CD4-positive, alpha-beta T cell treated with Interleukin-6 for 4 hours (primary cell): ENCODE data around the gene CUL7.

ENCODE experiments used
- DNase-seq: peaks from one replicate; pipeline ENCODE4 v3.0.0-alpha.2; 2020; ENCODE audit warnings: mixed read lengths

CUL7 gene

DNA sequence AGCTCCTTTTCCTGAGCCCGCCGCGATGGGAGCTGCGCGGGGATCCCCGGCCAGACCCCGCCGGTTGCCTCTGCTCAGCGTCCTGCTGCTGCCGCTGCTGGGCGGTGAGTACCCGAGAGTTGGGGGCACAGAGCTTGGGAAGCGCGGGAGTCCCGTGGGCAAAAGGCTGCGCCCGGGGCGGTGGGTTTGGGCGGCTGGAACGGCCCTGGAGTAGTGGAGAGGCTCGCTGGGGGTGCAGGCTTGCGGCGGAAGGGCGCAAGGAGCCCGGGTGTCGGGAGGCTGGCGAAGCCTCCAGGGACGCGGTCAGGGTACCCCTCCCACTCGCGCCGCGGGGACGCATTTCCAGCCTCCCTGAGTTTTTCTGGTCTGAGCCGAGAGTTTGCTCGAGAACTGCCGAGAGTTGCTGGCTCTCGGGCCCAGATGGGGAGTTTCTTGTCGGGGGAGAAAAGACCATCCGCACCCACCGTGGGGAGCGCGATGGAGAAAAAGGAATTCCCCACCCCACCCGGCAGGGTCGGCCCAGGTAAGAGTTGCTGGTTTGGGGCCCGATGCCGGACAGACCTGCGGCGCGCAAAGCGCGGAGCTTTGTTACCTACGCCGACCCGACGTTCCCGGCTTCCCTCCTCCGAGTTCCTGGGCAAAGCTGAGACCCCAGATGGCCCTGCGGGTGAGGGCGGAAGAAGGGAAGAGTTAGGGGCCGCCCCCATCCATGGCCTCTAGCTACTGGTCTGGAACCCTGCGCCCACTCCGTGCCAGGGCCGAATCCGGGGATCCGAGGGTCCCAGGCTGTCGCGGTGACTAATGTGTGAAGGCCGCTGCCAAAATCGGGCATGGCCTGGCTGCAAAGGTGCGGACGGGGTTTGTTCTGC lies 23.0 kb upstream of the CUL7 start:
- DNase-seq: no peak

DNA sequence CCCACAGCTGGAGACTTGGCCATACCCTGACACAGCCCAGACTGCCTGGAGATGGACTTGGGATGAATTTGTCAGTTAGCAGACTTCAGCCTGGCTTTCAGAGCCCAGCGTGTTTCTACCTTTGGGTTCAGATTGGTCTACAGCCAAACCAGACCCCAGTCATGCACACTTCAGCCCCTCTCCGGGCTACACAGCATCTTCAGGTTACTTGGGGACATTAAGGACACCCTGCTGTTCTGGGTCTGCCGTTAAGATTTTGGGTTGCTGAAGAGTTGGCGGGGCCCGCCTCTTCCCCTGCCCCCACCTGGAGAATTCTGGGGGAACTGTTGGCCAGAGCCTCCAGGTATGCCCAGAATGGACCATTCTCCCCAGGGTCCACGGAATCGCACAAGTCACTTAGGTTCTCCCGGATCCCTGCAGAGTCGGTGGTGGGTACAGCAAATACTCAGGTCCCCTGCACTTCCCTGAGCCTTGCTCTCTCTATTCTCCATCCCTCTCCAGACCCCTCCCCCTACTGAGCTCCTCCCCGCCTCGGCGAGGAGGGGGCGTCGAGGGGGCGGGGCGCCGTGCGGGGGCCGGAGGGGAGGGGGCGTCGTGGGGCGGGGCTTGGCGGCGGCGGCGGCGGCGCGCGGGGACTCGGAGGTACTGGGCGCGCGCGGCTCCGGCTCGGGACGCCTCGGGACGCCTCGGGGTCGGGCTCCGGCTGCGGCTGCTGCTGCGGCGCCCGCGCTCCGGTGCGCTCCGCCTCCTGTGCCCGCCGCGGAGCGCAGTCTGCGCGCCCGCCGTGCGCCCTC lies 22.2 kb upstream of the CUL7 start, which contains the start of gene PTK7:
TSS of gene PTK7 (plus strand) at position 645 of the 794 bp plus-strand sequence. CDS start 175 bp downstream, outside the sequence.
- peak; percentile 48 for DNase-seq

DNA sequence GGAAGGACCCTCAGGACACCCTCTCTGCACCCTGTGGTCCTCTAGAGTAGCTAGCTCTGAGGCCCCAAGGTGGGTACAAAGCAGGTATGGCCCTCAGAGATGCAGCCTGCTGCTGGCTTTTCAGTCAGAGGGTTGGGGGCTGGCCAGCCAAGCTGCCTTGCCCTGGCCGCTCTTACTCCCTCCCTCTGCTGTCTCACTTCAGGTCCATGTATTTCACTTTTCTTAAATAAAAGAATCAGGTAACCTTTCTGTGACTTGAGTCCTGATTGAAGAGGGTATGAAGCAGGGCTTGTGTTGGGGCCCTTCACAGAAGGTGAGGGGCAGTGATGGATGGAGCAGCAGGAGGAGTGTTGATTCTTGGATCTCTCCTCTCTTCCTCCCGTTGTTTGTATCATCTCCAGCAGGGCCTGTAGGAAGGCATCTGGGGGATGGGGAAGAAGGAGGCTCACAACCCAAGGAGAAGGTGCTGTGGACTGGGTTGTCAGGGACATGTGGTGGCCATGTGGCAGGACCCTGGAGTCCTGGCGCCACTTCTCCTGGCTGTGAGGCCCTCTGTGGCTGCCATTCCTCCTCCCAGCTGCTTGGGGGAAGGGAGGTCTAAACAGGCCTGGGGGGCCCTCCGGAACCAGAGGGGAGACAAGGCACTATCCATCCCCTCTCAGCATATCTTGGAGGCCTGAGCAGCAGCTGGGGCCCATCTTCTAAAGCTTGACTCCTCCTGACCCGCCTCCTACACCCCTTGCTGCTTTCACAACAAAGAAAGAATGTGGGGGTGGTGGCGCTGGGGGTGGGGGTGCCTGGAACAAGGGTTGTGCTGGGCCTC lies 21.4 kb upstream of the CUL7 start:
- no peak for DNase-seq

DNA sequence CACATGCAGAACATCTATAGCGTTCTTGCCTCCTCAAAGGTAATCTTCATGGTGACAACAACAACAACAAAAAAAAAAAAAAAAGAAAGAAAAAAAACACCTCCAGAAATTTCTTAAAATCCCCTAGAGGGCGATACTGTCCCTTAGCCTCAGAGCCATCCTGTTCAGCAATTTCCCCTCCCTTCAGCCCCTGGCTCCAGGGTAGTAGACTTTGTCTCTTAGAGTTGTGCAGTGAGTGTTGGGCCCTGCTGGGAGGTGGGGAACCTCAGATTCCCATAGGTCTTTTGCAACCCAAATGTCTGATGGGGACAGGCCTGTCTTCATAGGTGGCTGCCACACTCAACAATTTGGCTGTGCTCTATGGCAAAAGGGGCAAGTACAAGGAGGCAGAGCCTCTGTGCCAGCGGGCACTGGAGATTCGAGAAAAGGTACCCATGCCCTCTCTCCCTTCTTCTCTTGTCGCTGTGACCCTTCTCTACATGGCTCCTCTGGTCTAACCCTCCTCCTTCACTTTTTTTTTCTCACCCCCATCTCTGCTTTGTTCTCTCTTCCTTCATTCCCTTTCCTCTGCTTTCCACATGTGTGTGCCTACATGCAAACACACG lies 16.5 kb upstream of the CUL7 start:
- DNase-seq: no peak

DNA sequence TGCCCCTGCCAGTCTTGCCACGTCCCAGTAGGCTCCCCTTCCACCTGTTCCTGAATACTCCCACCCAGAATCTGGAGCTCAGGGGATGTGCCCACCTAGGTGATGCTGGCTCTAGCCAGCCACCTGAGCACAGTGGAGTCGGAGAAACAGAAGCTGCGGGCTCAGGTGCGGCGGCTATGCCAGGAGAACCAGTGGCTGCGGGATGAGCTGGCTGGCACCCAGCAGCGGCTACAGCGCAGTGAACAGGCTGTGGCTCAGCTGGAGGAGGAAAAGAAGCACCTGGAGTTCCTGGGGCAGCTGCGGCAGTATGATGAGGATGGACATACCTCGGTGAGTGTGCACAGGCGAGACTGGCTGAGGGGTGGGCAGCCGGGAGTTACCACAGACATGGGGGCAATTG lies 9.2 kb upstream of the CUL7 start:
- no peak for DNase-seq

DNA sequence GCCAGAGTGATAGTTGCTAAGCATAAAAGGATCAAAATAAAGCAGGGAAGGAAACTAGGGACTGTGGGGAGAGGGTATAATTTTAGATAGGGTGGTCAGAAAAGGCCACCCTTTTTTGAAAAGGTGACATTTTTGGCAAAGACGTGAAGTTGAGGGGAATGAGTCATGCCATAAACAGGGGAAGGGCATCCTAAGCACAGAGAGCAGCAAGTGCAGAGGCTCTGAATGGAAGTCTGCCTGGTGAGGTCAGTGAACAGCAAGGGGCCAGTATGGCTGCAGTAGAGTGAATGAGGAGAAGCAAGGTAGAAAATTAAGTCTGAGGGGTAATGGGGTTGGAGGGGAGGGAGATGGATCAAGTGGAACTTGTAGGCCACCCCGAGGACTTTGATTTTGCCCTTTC lies 8.2 kb upstream of the CUL7 start:
- DNase-seq: no peak

DNA sequence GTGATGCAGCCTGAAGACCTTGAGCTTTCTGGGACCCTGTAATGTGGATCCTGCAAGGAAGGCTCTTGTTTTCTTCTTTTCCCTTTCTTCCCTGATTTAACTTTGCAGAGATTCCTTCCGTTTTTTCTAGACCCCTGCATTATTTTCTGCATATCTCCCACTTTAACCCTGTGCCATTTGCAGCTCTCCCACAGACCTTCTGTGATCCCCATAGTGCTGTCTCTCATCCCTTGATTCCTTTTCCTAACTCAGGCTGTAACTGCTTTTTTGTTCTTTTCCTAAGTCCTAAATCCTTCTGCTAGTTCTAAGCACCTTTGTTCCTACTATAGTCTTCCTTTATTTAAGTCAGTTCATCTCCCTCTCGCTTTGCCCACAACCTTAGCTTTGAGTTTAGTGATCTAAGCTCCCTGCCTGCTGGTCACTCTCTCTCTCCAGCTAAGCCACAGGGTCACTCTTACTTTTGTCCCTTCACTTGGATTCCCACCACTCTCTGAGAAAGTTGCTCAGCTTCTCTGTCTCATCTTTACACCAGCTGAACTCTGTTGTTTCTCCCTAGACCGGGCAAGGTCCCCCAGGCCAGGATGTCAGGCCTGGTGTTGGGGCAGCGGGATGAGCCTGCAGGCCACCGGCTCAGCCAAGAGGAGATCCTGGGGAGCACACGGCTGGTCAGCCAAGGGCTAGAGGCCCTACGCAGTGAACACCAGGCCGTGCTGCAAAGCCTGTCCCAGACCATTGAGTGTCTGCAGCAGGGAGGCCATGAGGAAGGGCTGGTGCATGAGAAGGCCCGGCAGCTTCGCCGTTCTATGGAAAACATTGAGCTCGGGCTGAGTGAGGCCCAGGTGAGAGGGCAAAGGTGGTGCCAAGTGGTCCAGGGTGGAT lies 7.3 kb upstream of the CUL7 start:
- DNase-seq: no peak

DNA sequence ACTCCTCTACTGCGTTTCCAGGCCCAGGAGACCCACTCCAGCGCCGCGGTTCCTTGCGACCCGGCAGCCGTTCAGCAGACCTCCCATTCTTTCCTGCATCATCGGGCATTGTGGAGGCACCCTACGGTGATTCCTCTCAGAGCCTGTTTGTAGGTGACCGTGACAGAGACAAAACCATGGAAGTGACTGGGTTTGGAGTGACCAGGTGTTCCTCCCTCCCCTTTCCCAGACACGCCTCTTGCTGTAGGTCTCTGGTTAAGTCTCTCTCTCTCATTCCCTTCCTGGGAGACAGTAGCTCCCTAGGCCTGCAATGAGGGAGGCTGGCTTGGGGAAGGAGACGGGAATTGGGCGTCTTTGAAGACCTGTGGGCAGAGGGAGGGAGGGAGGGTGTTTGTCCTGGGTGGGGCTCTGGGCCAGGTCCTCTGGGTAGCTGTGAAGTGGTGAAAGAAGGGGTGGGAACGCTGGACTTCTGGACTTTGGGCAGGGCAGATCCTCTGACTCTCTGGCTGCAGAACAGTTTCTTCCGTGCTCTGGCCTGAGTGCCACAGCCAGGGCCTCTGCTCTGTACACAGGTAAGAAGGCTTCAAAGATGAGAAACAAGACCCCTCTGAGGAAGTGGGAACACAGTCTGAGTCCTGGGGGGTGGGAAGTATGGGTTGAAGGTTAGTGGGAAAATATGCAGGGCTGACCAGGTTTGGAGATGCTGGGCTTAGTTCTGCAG lies 6.5 kb upstream of the CUL7 start:
- DNase-seq: no peak

DNA sequence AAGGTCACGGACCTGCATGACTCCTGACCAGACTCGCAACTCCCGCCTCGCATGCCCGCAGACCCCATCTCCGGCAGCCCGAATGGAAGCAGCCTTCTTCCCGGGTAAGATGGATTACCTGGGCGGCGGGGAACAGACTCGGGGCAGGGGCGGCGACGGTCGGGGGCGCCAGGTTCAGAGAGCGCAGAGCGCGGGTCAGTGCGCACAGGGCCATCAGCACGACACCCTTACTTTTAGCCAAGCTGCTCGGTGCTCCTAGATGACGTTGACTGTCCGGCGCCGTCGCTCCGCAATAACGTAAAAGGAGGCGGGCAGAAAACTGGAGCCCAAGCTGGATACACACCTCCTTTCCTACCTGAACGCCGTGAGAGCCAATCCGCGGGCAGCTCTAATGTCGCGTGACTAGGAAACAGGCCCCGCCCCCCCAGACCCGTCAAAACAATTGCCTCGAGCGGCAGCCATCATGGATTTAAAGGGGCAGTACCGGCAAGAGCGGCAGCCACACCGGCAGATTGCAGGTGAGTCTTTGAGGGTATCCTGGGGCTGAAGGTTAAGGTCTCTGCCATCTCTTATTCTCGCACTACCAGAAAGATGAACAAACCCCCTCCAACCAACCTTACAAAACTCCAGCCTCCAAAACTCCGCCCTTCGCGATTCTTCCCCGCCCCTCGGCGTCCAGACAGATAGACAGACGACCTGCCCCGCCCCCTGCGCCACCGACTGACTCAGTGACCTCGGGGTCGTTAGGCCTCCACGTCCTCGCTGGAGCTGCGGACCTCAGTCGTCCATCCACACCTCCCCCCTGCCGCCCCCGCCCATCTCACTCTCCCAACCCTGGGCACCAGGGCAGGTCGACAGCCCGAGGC lies 5.8 kb upstream of the CUL7 start, which contains the start of the genes KLC4 and MRPL2:
TSS of gene KLC4 (plus strand) at position 464 of the 866 bp plus-strand sequence. CDS start 1,705 bp downstream, outside the sequence.
TSS of gene MRPL2 (minus strand) at position 267 of the 866 bp plus-strand sequence. CDS start at position 214, 53 bp downstream.
- peak; percentile 99 for DNase-seq

DNA sequence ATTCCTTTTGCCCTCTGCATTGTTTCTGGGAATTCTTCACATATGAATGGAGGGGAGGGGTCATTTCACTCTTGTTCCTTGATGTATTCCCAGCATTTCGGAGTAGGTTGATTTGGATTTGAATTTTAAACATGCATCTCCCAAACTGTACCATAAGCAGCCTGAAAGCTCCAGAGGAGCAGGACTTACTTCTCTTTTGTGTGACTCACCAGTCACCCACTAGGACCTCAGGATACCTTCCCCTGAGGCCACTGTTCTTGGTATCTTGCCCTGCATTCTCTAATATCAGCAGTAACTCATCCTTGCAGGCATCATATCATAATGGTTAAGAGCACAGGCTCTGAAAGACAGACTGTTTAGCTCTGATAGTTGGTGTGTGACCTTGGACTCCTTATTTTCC lies 4.9 kb upstream of the CUL7 start:
- no peak for DNase-seq

DNA sequence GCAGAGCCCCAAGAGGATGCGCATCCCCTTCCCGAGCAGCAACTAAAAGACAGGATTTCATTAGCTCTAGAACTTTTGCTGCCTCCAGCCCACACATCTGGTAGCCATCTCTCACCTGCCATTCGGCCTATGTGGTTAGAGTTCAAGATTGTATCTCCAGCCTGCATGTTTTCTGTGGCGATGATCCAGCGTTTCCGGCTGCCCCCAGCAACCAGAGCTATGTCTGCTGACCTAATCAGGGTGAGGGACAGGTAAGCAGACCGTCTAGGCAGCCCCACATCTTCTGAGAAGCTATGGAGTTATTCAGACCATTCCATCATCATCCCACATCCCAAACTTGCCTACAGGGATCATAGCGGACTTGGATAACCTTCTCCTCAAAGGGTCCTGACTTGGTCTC lies 2.3 kb upstream of the CUL7 start:
- DNase-seq: no peak

DNA sequence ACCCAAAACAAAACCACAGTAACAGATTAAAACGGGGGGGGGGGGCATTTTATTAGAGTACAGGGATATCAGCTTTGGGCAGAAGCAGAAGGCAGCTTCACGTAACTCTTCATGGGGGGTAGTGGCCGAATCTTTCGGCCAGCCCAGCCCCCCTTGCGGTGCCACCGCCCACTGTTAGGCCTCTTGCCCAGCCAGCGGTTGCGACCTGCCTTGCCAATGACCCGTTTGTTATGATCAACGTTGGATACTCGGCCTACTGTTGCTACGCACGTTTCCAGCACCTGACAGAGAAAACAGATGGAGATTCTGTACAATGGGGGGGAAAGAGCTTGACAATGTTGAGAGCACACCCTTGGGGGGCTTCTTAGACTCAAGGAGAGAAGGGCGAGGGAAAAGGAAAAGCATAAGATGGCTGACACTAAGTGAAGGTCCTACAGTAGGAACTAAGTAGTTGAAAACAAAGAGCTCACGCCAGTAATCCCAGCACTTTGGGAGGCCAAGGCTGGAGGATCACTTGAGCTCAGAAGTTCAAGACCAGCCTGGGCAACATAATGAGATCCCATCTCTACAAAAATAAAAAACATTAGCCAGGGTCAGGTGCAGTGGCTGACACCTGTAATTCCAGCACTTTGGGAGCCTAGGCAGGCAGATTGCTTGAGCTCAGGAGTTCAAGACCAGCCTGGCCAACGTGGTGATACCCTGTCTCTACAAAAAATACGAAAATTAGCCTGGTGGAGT lies 724 bp upstream of the CUL7 start:
- DNase-seq: no peak

DNA sequence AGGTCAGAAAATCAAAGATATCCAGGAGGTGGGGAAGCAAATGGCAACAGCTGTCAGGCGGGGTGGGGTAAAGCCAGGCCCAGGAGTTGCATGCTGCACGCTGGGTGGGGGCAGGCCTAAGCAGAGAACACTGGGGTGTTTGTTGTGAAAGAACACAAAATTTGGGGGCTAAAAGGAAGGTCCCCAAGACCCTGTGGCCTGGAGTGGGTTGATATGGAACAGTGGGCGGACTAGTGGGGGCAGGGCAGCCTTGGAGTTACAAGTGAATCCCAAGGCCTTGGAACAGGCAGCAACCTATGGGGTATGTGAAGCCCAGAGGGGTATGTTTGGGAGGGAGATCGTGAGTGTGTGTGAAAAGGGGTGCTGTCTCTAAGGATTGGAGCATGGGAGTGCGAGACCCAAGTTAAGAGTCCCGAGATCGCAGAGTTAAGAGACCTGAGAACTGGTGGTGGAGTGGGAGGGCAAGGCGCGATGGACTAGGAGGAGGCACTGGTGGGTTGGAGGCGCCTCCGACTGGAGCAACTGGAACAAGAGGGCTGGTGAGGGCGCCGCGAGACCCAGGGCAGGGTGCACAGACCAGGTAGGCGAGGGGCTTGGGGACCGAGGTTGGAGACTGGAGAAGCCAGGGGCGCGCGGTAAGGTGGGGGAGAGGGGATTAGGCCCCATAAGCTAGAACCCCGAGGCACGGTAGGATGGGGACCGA lies 658 bp downstream of the CUL7 start:
- DNase-seq: no peak

DNA sequence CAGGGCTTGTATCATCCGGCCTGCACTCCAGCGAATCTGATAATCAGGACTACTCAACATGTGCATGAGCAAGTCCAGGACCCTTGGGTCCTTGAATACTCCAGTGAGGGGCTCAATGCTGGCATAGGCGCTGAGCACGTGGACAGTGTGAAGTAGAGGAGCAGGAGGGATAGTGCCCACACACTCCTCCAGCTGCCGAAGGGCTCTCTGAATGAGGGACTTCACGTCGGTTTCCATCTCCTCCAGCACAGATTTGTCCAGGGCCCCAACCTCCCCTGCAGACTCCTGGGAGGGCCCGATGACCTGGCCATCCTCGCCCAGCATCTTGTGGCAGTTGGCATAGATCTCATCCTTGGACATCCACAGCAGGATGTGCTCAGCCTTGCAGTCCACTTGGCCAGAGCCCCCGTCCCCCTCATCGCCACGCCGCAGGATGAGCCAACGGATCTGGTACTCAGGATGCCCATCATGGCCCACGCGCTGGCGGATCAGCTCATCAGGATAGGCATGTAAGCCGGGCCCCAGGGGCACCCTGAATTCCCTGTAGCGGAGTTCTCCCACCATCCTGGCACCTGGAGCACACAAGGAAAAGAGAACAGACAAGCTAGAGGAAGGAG lies 1.3 kb downstream of the CUL7 start:
- no peak for DNase-seq

DNA sequence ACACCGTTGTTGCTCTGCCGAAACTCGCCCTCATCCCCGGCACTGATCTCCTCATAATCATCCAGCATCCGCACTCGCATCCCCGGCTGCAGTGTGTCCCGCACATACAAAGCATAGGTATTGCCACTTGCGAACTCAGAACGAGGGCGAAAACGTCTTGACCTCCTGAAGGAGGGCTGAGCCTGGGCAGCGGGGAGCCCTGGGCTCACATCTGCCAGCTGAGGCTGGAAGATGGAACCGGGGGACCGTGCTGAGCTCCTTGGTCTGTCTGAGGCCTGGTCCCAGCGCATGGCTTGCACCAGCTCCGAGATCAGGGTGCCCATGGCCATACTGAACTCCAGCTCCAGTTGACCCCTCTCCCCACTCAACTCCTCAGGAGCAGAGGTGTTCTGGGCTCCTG lies 2.7 kb downstream of the CUL7 start:
- DNase-seq: no peak

DNA sequence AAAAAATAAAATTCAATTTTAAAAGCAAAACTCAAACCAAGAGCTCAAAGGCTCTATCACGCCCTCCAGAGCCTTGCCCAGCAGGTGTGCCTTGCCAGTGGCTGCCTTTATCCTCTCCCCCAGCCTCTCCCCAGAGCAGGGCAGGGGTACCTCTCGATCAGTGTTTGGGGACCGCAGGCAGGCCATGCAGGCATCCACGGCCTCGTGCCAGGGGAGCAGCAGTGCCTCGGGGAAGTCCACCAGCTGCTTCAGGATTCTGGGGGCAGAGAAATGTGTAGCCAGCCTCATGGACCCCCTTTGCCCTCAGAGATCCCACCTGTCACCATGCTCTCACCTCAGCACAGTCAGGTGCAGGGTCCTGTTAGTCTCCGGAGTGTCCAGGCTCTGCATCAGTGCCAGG lies 5.7 kb downstream of the CUL7 start:
- no peak for DNase-seq

DNA sequence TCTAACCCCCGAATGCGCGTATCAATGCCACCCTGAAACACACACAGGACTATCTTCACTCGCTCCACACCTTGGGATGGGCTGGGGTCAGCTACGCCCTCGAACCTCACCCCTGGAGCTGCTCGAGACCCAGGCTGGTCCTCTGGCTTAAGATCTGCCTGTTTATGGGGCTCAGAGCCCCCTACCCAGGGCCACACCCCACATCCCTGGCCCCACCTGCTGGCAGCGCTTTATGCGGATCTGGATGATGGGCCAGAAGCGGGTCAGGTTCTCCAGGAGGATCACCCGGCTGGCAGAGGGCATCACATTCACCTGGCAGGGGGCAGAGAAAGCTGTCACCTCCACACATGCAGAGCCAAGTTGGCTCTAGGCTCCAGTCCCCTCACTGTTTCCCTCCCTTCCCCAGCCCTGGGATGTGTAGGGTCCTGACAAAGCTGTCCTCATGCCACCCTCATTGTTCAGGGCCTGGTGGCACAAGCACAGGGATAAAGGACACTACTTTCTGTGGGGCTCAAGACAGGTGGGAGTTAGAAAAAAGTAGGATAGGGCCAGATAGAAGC lies 8.2 kb downstream of the CUL7 start:
- DNase-seq: no peak
